NCI-H2196 treated with DMSO at 0.1 percent for 48 hours (cell line): Measurements from ENCODE around the gene IGLL1.

Source experiments
- DNase-seq: peaks from one replicate; lab custom pipeline; 2025; ENCODE audit not compliant: unreplicated experiment; lab: John Stamatoyannopoulos, UW

IGLL1 gene

GRCh38 chr22:23530766-23531282, 49.3 kb downstream of the IGLL1 start:
- DNase-seq: no peak

DNA sequence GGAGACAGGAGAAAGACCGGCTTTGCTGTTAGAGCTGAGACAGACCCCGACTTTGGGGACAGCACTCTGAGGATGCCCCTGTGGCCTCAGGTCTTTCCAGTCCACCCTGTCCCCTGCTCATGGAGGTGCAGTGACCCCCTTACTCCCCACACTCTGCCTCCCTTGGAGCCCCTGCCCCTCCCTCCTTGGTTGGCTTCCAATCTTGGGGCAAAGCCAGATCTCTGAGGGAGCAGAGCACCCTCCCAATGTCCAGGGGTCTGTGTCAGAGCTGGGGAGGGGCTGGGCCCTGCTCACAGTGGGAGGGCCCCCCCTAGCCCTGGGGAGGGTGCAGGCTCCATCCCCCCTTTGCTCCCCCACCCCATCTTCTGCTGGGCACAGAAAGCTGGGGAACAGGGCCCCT, 50.0 kb downstream of the IGLL1 start:
- DNase-seq: no peak

DNA sequence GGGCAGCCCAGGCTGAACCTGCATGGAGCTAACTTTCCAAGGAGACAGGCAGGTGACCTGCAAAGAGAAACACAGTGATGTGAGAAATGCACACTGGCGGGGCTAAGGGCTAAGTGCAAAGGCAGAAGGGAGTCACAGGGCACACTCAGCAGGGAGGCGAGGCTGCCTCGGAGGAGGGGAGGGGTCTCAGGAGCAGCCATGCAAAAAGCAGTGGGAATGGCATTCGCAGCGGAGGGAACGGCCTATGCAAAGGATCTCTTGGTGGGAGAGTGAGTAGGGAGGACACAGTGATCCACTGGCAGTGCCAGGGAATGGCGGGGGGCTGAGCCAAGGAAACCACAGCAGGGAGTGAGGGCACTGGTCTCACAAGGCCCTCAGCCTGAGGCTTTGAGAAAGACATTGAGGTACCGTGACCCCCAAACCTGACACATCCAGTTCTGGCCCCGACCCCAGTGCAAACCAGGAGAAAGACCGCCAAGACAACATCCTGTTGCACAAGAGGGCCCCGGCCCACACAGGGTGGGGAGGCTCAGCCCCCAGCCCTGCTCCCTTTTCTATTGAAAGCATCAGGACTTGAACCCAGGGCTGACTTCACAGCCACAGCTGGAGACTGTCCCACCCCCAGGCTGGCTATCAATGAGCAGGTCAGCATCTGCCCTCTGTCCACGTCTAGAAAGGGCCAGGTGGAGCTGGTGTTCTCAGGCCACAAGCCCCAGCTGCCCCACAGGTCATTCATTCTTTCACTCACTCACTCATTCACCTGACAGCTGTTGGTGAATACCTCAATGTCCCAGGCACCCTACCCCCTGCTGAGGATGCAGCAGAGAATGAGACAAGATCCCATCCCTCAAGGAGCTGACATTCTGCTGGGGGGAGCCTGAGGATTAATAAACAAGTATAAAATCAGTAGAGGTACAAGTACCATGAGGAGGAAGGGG, 50.7 kb downstream of the IGLL1 start:
- DNase-seq: no peak

GRCh38 chr22:23527971-23528740, 51.9 kb downstream of the IGLL1 start:
- no peak for DNase-seq

DNA sequence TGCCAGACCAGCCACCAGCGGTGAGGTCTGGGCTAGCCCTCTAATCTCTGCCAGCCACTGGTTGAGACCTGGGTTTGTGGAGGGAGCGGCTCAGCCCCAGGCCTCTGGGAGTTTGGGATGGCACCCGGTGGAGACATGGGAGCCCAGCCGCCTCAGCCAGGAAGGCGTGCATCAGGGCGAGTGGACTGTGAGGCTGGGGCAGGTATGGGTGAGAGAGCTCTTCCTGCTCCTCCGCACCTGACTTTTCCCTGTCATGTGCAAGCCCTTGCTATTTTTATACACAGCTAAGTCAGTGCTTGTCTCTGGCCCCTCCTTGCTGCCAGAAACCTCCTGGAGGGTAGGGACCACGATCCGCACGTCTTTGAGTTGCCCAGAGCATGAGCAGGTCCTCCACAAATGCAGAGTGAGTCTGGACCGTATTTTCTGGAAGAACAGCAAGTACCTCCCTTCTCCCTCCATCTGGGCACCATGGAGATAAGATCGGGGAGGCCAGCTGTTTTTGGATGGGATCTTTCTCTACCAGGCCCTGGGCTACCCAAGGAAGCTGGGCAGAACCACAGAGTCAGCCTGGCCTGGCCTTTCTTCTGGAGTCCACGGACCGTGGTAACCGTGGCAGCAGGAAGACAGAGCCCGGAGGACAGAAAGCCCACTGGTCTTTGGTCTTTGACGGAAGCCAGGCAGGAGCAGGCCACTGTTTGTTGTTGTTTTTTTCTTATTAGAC, 53.3 kb downstream of the IGLL1 start:
- DNase-seq: no peak

- no peak for DNase-seq
Observed at GRCh38 chr22:23525510-23525909, 54.6 kb downstream of the IGLL1 start.

- DNase-seq: no peak
Observed at GRCh38 chr22:23524226-23524625, 55.9 kb downstream of the IGLL1 start.

- no peak for DNase-seq
Observed at GRCh38 chr22:23523713-23524112, 56.4 kb downstream of the IGLL1 start.
